K562 (cell line): ENCODE measurements around the gene PRDM15. TPM values are rescaled to one million over a fixed set of nuclear protein-coding genes. Genes with fewer than 3 reads are reported as not detected.

Experiments
- CLOCK ChIP-seq: fragments of 250-450 bp; sonication (Bioruptor Pico); IDR thresholded peaks from 2 replicates; pipeline ENCODE4 v1.4.0; 2020; ENCODE audit warnings: mild to moderate bottlenecking, moderate library complexity, borderline replicate concordance
- FIP1L1 ChIP-seq: fragments of 200-400 bp; formaldehyde crosslinking; IDR thresholded peaks from 2 replicates; pipeline ENCODE4 v1.6.1; 2018; ENCODE audit warnings: mild to moderate bottlenecking, low read depth, low read length; ENCODE audit not compliant: poor library complexity, severe bottlenecking
- L3MBTL2 ChIP-seq: fragments of 450-650 bp; IDR thresholded peaks from 2 replicates; pipeline ENCODE4 v1.6.1; 2016; ENCODE audit warnings: mild to moderate bottlenecking, moderate library complexity
- PRDM10 ChIP-seq: fragments of 450-650 bp; IDR thresholded peaks from 2 replicates; pipeline ENCODE4 v1.6.1; 2018; ENCODE audit not compliant: partially characterized antibody
- SAP30 ChIP-seq: fragments of 200-600 bp; sonication (generic); IDR thresholded peaks from 2 replicates; pipeline ENCODE4 v1.6.1; 2012; ENCODE audit warnings: borderline replicate concordance, low read depth, mild to moderate bottlenecking, moderate library complexity, low read length, control low read depth, inconsistent platforms; ENCODE audit not compliant: insufficient read depth, poor library complexity, severe bottlenecking
- SMAD3 ChIP-seq: fragments of 450-650 bp; formaldehyde crosslinking; conservative IDR thresholded peaks from 2 replicates; pipeline ENCODE4 v1.4.0; 2020; ENCODE audit warnings: mild to moderate bottlenecking
- SRSF3 ChIP-seq: fragments of 200-400 bp; formaldehyde crosslinking; IDR thresholded peaks from 2 replicates; pipeline ENCODE4 v1.6.1; 2016; ENCODE audit warnings: mild to moderate bottlenecking, low read length, moderate library complexity; ENCODE audit not compliant: insufficient read depth
- STAG1 ChIP-seq: sonication (generic); formaldehyde crosslinking; IDR thresholded peaks from 2 replicates; pipeline ENCODE4 v1.5.0; 2020; ENCODE audit warnings: missing genetic modification reagents, borderline replicate concordance
- ZNF253 ChIP-seq: fragments of 250-450 bp; sonication (Bioruptor Pico); conservative IDR thresholded peaks from 2 replicates; pipeline ENCODE4 v1.6.1; 2021; ENCODE audit warnings: mild to moderate bottlenecking
- ZNF274 ChIP-seq: IDR thresholded peaks from 2 replicates; pipeline ENCODE4 v1.6.1; 2011; ENCODE audit warnings: low read depth, mild to moderate bottlenecking, low read length, moderate library complexity, borderline replicate concordance
- polyA plus RNA-seq, 8 experiments: library from polyadenylated mRNA; depleted of rRNA in 4 of 8; stranded (reverse) in 5 of 8; unstranded in 3 of 8; fragments of >200 nt; fragmentation: Nextera tagmentation in 2 of 8; fragmentation: Illumina TruSeq in 1 of 8; extraction: Ambion mirVana in 2 of 8; extraction: Trizol in 1 of 8; gene quantifications; 2 replicates each; pipeline versions ENCODE4 v1.2.1 to v1.2.3, GENCODE V29; 2011 to 2014; ENCODE audit warnings: inconsistent platforms in 1 of 8, missing spikeins in 1 of 8
- total RNA-seq, 7 experiments: library from RNA; depleted of rRNA in 6 of 7; stranded (reverse); fragments of >200 nt in 6 of 7; fragmentation: Illumina TruSeq in 2 of 7; extraction: Trizol in 2 of 7; gene quantifications; 2 replicates each; pipeline versions ENCODE4 v1.2.1 to v1.2.3, GENCODE V29; 2011 to 2021; ENCODE audit warnings: low replicate concordance in 1 of 7

PRDM15 gene
- total and polyA plus RNA-seq, 9 of the 15 experiments (the other 6 are each of a cell fraction or from before 2014, with no cell fraction given) = 0.93 to 9.2 (median 6.2) TPM

DNA sequence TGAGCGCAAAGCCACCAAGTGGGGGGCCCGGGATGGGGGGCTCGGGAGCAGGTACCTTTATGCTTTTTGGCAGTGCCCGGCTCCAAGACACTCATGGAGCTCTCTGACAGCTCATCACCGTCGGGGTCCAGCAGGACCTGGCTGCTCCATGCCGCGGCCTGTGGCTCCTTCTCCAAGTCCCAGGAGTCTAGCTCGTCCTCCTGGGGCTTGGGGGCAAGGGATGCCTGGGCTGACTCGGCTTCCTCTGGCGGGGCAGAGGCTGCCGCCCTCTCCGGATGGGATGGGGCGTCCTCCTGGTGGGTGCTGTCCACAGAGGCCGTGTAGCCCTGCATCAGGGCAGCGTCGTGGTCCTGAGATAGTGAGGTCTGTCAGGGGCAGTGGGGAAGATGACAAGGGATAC is 19.9 kb upstream of the PRDM15 start (continued):
- no peak for TF ChIP-seq PRDM10
- no peak for TF ChIP-seq L3MBTL2
- no peak for TF ChIP-seq SMAD3 (CRISPR knock-in tag)
- TF ChIP-seq ZNF253 (CRISPR knock-in tag) = no peak
- no peak for TF ChIP-seq FIP1L1
- TF ChIP-seq STAG1 (CRISPR knock-in tag) = no peak
- TF ChIP-seq CLOCK (CRISPR knock-in tag) = no peak
- no peak for TF ChIP-seq SAP30
- TF ChIP-seq SRSF3 = no peak
- TF ChIP-seq ZNF274 = no peak
